Naive B cell (primary cell): ENCODE data around the gene DMD. TPM values are rescaled to one million over a fixed set of nuclear protein-coding genes. Genes with fewer than 3 reads are reported as not detected.

Source experiments
- ATAC-seq, 2 donors: fragments of 150-1000 bp; cut with Tn5 transposase; 2 replicates each; pipeline ENCODE4 v1.10.0; 2021; ENCODE audit warnings: low read depth in 2 of 2, mild to moderate bottlenecking in 2 of 2, moderate library complexity in 2 of 2
- DNase-seq: peaks from one replicate; pipeline ENCODE4 v3.0.0; 2022
- H3K27ac Mint-ChIP-seq, 6 donors: one replicate each; pipeline ENCODE4 v1.8.0; 2020 to 2022; ENCODE audit warnings: mild to moderate bottlenecking in 6 of 6, mixed read lengths in 6 of 6, moderate library complexity in 5 of 6, inconsistent platforms in 2 of 6
- H3K27me3 Mint-ChIP-seq, 3 donors: one replicate each; pipeline ENCODE4 v1.8.0; 2021 to 2022; ENCODE audit warnings: mixed read lengths in 3 of 3, mild to moderate bottlenecking in 1 of 3
- H3K36me3 Mint-ChIP-seq, 2 donors: one replicate each; pipeline ENCODE4 v1.8.0; 2020 to 2022; ENCODE audit warnings: mixed read lengths in 2 of 2, inconsistent platforms in 1 of 2, mild to moderate bottlenecking in 1 of 2
- H3K4me1 Mint-ChIP-seq, 3 donors: one replicate each; pipeline ENCODE4 v1.8.0; 2020 to 2022; ENCODE audit warnings: mixed read lengths in 3 of 3, inconsistent platforms in 1 of 3, mild to moderate bottlenecking in 1 of 3, moderate library complexity in 1 of 3
- H3K4me3 Mint-ChIP-seq, 8 donors: one replicate each; pipeline ENCODE4 v1.8.0; 2020 to 2022; ENCODE audit warnings: mild to moderate bottlenecking in 8 of 8, mixed read lengths in 8 of 8, moderate library complexity in 8 of 8, inconsistent platforms in 2 of 8
- H3K9me3 Mint-ChIP-seq, 7 donors: one replicate each; pipeline ENCODE4 v1.8.0; 2020 to 2022; ENCODE audit warnings: mixed read lengths in 7 of 7, mild to moderate bottlenecking in 5 of 7, inconsistent platforms in 2 of 7, moderate library complexity in 1 of 7
- polyA plus RNA-seq, 6 donors: library from polyadenylated mRNA; unstranded; fragments of 300-500 nt; fragmentation: Illumina TruSeq; gene quantifications; one replicate each; pipeline ENCODE4 v1.2.3, GENCODE V29; 2021; ENCODE audit warnings: low read depth in 6 of 6

The DMD gene
- polyA plus RNA-seq, 6 donors from 2014 or later: 1.00 to 5.0 (median 1.9) TPM

DNA sequence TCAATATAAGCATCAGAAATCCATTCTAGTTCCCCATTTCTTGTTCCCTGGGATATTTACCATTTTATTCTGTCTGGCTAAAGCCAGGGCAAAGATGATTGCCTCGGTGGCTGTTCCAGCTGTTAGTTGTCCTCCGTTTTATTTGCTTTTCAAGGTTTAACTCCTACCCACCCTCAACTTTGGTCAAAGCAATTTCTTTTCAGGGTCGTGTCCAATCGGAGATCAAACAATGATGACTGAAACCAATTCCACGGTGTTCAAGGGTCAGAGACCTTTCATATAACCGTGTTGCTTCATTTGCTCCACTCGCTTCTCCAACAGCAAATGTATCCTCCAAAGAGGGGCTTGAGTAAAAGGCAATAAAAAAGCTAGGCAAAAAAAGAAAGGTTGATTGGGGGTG, 1946.0 kb downstream of the DMD start:
- Mint-ChIP-seq H3K27me3 (peaks cover 2 to 14% (median 4%) of the 10 kb centered on the region in 3 donors), H3K36me3 (no peaks in the 10 kb centered on the region), H3K4me3 (peak overlapping the region in 4 of 8 donors; percentile 29 to 86 (median 50)), H3K27ac (no peak overlapping the region), H3K9me3 (no peaks in the 10 kb centered on the region), H3K4me1 (peaks cover 0 to 4% (median 3%) of the 10 kb centered on the region in 3 donors)
- DNase-seq (no peak), ATAC-seq (no peak)

DNA sequence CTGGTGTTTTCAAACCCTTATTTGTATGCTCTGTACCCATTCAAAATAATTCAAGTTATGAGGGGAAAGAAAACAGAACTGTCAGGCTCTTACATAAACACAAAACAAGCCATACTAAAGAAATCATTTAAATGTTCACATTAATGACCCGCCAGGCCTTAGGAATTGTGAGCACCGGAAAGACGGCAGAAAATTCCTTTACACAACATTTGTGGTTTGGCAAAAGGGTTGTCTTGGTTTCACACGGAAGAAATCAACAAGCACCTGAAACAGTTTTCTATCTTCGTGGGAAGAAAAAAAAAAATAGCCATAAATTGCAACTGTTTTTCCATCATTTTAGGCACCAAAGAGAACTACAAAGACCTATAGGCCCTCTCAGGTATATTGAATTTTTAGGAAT, 1951.0 kb downstream of the DMD start:
- H3K27me3 Mint-ChIP-seq: no peaks in the 10 kb centered on the region
- H3K27ac Mint-ChIP-seq: no peak overlapping the region
- H3K9me3 Mint-ChIP-seq: no peaks in the 10 kb centered on the region
- H3K4me3 Mint-ChIP-seq: no peak overlapping the region
- ATAC-seq: no peak
- DNase-seq: no peak
- H3K4me1 Mint-ChIP-seq: no peaks in the 10 kb centered on the region
- no peaks in the 10 kb centered on the region for H3K36me3 Mint-ChIP-seq

- Mint-ChIP-seq H3K4me3 (no peak overlapping the region), H3K36me3 (no peaks in the 10 kb centered on the region), H3K27me3 (no peaks in the 10 kb centered on the region), H3K9me3 (no peaks in the 10 kb centered on the region), H3K27ac (no peak overlapping the region), H3K4me1 (no peaks in the 10 kb centered on the region)
- ATAC-seq: no peak
- DNase-seq: no peak
These were observed 1953.2 kb downstream of the DMD start for GRCh38 chrX:31258166-31258565.

- H3K36me3 Mint-ChIP-seq: no peaks in the 10 kb centered on the region
- H3K9me3 Mint-ChIP-seq: no peaks in the 10 kb centered on the region
- H3K4me1 Mint-ChIP-seq: no peaks in the 10 kb centered on the region
- no peak for DNase-seq
- no peak overlapping the region for H3K27ac Mint-ChIP-seq
- ATAC-seq: no peak
- no peak overlapping the region for H3K4me3 Mint-ChIP-seq
- no peaks in the 10 kb centered on the region for H3K27me3 Mint-ChIP-seq
These were observed 1955.9 kb downstream of the DMD start for GRCh38 chrX:31255310-31256033.

- ATAC-seq: no peak
- H3K4me1 Mint-ChIP-seq: peaks cover 0 to 3% (median 0%) of the 10 kb centered on the region in 3 donors
- peaks cover 0 to 3% (median 0%) of the 10 kb centered on the region in 7 donors for H3K9me3 Mint-ChIP-seq
These were observed 1959.2 kb downstream of the DMD start for GRCh38 chrX:31252133-31252532.

GRCh38 chrX:31251336-31251735, 1960.0 kb downstream of the DMD start:
- Mint-ChIP-seq H3K27ac (no peak overlapping the region), H3K4me1 (peaks cover 0 to 3% (median 0%) of the 10 kb centered on the region in 3 donors), H3K4me3 (no peak overlapping the region), H3K27me3 (no peaks in the 10 kb centered on the region), H3K36me3 (no peaks in the 10 kb centered on the region), H3K9me3 (peaks cover 0 to 6% (median 0%) of the 10 kb centered on the region in 7 donors)
- DNase-seq (no peak), ATAC-seq (no peak)

More at GRCh38 chrX:31252133-31252532, 1959.2 kb downstream of the DMD start:
- Mint-ChIP-seq H3K36me3 (no peaks in the 10 kb centered on the region), H3K27ac (no peak overlapping the region), H3K27me3 (no peaks in the 10 kb centered on the region), H3K4me3 (no peak overlapping the region)
- DNase-seq: no peak

- Mint-ChIP-seq H3K27me3 (no peaks in the 10 kb centered on the region), H3K36me3 (no peaks in the 10 kb centered on the region), H3K4me1 (peaks cover 4 to 11% (median 6%) of the 10 kb centered on the region in 3 donors), H3K9me3 (peaks cover 0 to 6% (median 0%) of the 10 kb centered on the region in 7 donors), H3K27ac (no peak overlapping the region), H3K4me3 (no peak overlapping the region)
- no peak for ATAC-seq
- no peak for DNase-seq
These were observed 1965.6 kb downstream of the DMD start for GRCh38 chrX:31245714-31246113.

DNA sequence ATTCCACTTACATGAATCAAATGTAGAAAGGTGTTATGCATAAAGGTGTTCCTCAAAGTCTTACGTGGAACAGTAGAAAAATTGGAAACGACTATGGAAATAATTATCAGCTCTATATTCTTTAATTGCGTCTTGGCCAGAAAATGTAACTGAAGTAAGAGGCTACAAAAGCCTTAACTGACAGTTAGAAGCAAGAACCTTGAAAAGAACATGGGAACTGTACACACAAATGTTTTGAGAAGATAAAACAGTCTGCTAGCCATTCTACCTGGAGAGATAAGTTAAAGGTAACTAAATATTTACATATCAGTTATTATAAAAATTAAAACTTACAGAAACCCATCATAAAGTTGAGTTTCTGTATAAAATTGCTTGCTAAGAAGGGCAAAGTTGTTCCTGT, 1967.5 kb downstream of the DMD start:
- H3K9me3 Mint-ChIP-seq: peaks cover 0 to 6% (median 0%) of the 10 kb centered on the region in 7 donors
- no peaks in the 10 kb centered on the region for H3K36me3 Mint-ChIP-seq
- H3K4me3 Mint-ChIP-seq: no peak overlapping the region
- no peak for DNase-seq
- H3K27ac Mint-ChIP-seq: no peak overlapping the region
- H3K27me3 Mint-ChIP-seq: no peaks in the 10 kb centered on the region
- ATAC-seq: no peak
- peaks cover 4 to 12% (median 6%) of the 10 kb centered on the region in 3 donors for H3K4me1 Mint-ChIP-seq

- no peaks in the 10 kb centered on the region for H3K36me3 Mint-ChIP-seq
- H3K4me3 Mint-ChIP-seq: peak overlapping the region in 3 of 8 donors; percentile 3 to 30 (median 7)
- no peak for ATAC-seq
These were observed 1970.4 kb downstream of the DMD start for GRCh38 chrX:31240982-31241381.

GRCh38 chrX:31237189-31237588, 1974.2 kb downstream of the DMD start:
- H3K27me3 Mint-ChIP-seq: peaks cover 0 to 5% (median 0%) of the 10 kb centered on the region in 3 donors
- peaks cover 12 to 33% (median 16%) of the 10 kb centered on the region in 3 donors for H3K4me1 Mint-ChIP-seq
- H3K27ac Mint-ChIP-seq: peak overlapping the region; percentile 36 to 97 (median 66)
- H3K9me3 Mint-ChIP-seq: peaks cover 0 to 3% (median 0%) of the 10 kb centered on the region in 7 donors
- ATAC-seq: peak; percentile 55 to 58
- no peaks in the 10 kb centered on the region for H3K36me3 Mint-ChIP-seq
- peak; percentile 32 for DNase-seq
- H3K4me3 Mint-ChIP-seq: peak overlapping the region in 1 of 8 donors; percentile 40

More at GRCh38 chrX:31240982-31241381, 1970.4 kb downstream of the DMD start:
- Mint-ChIP-seq H3K27ac (peak overlapping the region in 1 of 6 donors; percentile 64), H3K9me3 (peaks cover 0 to 2% (median 0%) of the 10 kb centered on the region in 7 donors), H3K27me3 (peaks cover 0 to 5% (median 0%) of the 10 kb centered on the region in 3 donors), H3K4me1 (peaks cover 6 to 24% (median 15%) of the 10 kb centered on the region in 3 donors)
- DNase-seq: no peak

- Mint-ChIP-seq H3K27me3 (peaks cover 0 to 5% (median 0%) of the 10 kb centered on the region in 3 donors), H3K9me3 (peaks cover 0 to 3% (median 0%) of the 10 kb centered on the region in 7 donors), H3K27ac (peak overlapping the region; percentile 47 to 97 (median 78)), H3K4me3 (peak overlapping the region in 7 of 8 donors; percentile 3 to 64 (median 32)), H3K4me1 (peaks cover 6 to 29% (median 11%) of the 10 kb centered on the region in 3 donors), H3K36me3 (no peaks in the 10 kb centered on the region)
- DNase-seq: peak; percentile 65
- peak; percentile 80 to 86 for ATAC-seq
These were observed 1975.1 kb downstream of the DMD start for GRCh38 chrX:31236231-31236630.

DNA sequence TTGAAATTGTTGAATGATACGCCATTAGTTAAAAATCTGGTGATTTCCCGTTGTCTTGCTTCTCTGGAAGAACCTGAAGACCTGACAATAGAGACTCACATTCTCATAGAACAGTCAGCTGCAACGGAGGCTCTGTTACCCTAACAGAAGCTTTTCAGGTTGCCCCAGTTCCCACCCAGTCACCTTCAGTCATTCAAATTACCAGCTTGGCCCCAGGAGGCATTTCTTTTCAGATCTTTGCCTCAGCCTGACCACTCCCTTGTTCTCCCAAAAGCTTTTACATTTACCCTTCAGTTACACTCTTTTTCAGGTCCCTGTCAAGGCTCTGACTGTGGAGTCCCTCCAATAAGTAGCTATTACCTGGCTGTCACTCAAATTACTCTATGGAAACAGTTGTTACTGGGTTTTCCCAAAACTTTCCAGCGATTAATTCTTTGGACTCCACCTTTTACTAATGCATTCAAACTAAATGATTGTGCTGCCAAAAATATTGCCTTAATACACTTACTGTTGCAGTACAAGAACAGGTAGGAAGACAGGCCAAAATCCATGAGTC, 1977.3 kb downstream of the DMD start:
- Mint-ChIP-seq H3K27me3 (peaks cover 0 to 5% (median 0%) of the 10 kb centered on the region in 3 donors), H3K36me3 (no peaks in the 10 kb centered on the region), H3K27ac (peak overlapping the region in 3 of 6 donors; percentile 24 to 74 (median 62)), H3K9me3 (peaks cover 0 to 3% (median 0%) of the 10 kb centered on the region in 7 donors), H3K4me3 (no peak overlapping the region), H3K4me1 (peaks cover 6 to 29% (median 11%) of the 10 kb centered on the region in 3 donors)
- DNase-seq (no peak), ATAC-seq (no peak)

GRCh38 chrX:31232506-31232905, 1978.8 kb downstream of the DMD start:
- Mint-ChIP-seq H3K9me3 (peaks cover 0 to 3% (median 0%) of the 10 kb centered on the region in 7 donors), H3K36me3 (no peaks in the 10 kb centered on the region), H3K4me1 (peaks cover 6 to 31% (median 15%) of the 10 kb centered on the region in 3 donors), H3K27me3 (no peaks in the 10 kb centered on the region), H3K27ac (peak overlapping the region in 3 of 6 donors; percentile 0 to 85 (median 23)), H3K4me3 (no peak overlapping the region)
- ATAC-seq (no peak), DNase-seq (no peak)
